GM21515 (cell line): Measurements from ENCODE around the gene SETBP1.
A peak's percentile ranks its signal among the peaks of the same experiment; 100 is the strongest.

Experiments used
- ATAC-seq: cut with Tn5 transposase; IDR thresholded peaks from one replicate; pipeline ENCODE4 v1.9.1; 2021; ENCODE audit not compliant: unreplicated experiment

Gene SETBP1

GRCh38 chr18:45102126-45102525, 421.4 kb downstream of the SETBP1 start:
- ATAC-seq: no peak

DNA sequence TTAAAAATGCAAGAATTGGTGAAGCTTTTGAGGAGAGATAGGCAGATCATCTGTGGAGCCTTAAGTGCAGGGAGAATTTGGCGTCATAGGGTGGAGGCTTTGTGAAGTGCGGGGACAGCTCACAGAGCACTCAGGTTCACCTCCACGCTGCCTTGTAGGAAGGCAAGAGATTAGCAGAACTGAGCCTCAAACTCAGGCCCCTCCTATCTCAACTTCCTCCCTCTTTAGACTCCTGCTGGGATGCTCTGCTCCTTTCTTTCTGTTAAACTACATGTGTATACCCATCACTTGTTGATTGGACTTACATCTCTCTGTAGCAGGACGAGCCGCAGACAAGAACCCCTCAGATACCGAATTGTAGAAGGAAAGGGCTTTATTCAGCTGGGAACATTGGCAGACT, 422.2 kb downstream of the SETBP1 start:
- no peak for ATAC-seq

GRCh38 chr18:45103319-45104048, 422.8 kb downstream of the SETBP1 start:
- peak; percentile 56 for ATAC-seq

DNA sequence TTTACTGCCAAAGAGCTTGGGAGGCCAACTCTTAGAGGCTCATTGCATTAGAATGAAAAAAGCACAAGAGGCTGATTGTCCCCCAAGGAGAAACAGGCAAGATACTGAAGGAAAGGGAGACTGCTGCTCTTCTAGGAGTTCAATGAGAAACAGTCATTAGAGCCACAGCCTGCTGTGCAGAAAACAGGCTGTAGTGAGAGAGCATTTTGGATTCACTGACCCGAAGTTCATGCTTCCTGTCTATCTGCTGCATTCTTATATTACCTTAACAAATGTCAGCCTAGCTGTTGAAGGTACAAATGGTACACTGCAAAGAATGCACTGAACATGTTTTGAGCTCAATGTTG, 423.3 kb downstream of the SETBP1 start:
- ATAC-seq: peak; percentile 26

DNA sequence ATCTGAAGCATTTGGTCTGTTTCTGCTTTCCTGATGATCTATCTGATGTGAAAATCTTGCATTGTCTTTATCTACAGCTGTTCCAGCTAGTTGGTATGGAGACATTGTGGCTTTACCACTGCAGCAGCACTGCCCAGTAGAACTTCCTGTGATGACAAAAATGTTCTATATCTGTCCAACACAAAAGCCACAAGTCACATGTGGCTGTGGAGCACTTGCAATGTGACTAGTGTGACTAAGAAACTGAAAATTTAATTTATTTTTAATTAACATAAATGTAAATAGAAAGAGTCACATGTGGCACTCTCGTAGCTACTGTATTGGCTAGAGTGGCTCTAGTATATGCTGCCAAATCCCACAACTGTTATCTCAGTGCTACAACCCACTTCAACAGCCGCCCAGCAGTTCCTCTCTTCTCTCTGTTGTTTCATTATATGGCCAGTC, 425.7 kb downstream of the SETBP1 start:
- peak; percentile 86 for ATAC-seq

GRCh38 chr18:45107425-45107824, 426.7 kb downstream of the SETBP1 start:
- ATAC-seq: no peak

GRCh38 chr18:45108754-45109153, 428.1 kb downstream of the SETBP1 start:
- ATAC-seq: no peak

- ATAC-seq: no peak
Measured at GRCh38 chr18:45109271-45109670, 428.6 kb downstream of the SETBP1 start.

GRCh38 chr18:45109706-45110105, 429.0 kb downstream of the SETBP1 start:
- no peak for ATAC-seq

- no peak for ATAC-seq
Measured at GRCh38 chr18:45110577-45111501, 430.2 kb downstream of the SETBP1 start.

DNA sequence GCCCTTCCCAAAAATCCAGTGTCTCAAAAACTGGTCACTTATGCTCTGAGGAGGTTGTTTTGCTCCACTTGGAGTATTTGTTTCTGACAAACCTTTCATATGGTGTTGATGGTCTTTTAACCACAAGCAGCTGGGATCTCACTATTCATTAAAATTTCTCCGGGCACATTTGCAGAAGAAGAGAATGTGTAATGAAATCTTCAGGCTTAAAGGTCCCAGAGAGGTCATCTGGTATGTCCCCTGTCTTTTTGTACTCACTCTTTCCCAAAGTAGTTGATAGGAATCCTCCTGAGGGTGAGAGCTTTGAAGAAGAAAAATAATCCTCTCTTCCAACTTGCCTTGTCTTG, 430.8 kb downstream of the SETBP1 start:
- no peak for ATAC-seq

DNA sequence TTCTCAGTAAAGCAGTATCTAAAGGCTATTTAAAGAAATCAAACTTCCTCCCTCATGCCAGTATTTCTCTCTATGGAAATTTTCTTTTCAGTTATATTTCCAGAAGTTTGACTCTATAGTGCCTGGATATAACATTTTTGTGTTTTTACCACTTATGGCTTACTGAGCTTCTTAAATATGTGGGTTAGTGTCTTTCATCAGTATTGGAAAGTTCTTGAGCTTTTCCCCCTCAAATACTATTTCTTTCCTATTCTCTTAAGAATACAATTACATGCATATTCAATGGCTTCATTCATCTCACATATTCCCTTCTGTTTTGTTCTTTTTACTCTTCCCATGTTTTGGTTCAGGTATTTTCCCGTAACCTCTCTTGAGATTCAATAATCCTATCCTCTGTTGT, 432.0 kb downstream of the SETBP1 start:
- ATAC-seq: no peak

GRCh38 chr18:45116116-45116515, 435.4 kb downstream of the SETBP1 start:
- no peak for ATAC-seq
